Heart left ventricle (tissue), 16 donors: ENCODE measurements around the gene UVRAG. TPM values are rescaled to one million over a fixed set of nuclear protein-coding genes. Genes with fewer than 3 reads are reported as not detected.

ENCODE experiments used
- ATAC-seq, 4 donors: fragments of 200-7000 bp; cut with Tn5 transposase; one replicate each; pipeline ENCODE4 v1.9.1; 2020 to 2022; ENCODE audit warnings: moderate library complexity in 4 of 4, mild to moderate bottlenecking in 3 of 4, moderate number of reproducible peaks in 1 of 4
- DNase-seq, 5 donors: peaks; one replicate each; pipeline ENCODE4 v3.0.0-alpha.2; 2020
- H3K27ac ChIP-seq, 12 donors: fragments of 200-600 bp; sonication (generic) in 4 of 12; one replicate each; pipeline versions ENCODE4 v1.5.0 to v1.8.0; 2016 to 2022; ENCODE audit warnings: mild to moderate bottlenecking in 2 of 12
- H3K27me3 ChIP-seq, 9 donors: fragments of 200-600 bp; sonication (generic) in 2 of 9; one replicate each; pipeline versions ENCODE4 v1.5.1 to v1.8.0; 2016 to 2022; ENCODE audit warnings: mild to moderate bottlenecking in 3 of 9
- H3K36me3 ChIP-seq, 9 donors: fragments of 200-600 bp; sonication (generic) in 2 of 9; one replicate each; pipeline versions ENCODE4 v1.5.0 to v1.8.0; 2018 to 2022; ENCODE audit warnings: mild to moderate bottlenecking in 2 of 9
- H3K4me1 ChIP-seq, 12 donors: fragments of 200-600 bp; sonication (generic) in 4 of 12; one replicate each; pipeline versions ENCODE4 v1.5.0 to v1.8.0; 2016 to 2022; ENCODE audit warnings: mild to moderate bottlenecking in 3 of 12
- H3K4me3 ChIP-seq, 12 donors: fragments of 200-600 bp; sonication (generic) in 4 of 12; one replicate each; pipeline versions ENCODE4 v1.5.0 to v1.8.0; 2017 to 2022; ENCODE audit warnings: mild to moderate bottlenecking in 9 of 12, moderate library complexity in 4 of 12
- H3K9me3 ChIP-seq, 12 donors: fragments of 200-600 bp; sonication (generic) in 4 of 12; one replicate each; pipeline versions ENCODE4 v1.5.0 to v1.8.0; 2016 to 2022; ENCODE audit warnings: mild to moderate bottlenecking in 1 of 12
- CTCF ChIP-seq, 12 donors: fragments of 200-600 bp; sonication (generic) in 4 of 12; IDR thresholded peaks; one replicate each; pipeline versions ENCODE4 v1.5.0 to v1.8.0; 2018 to 2022; ENCODE audit warnings: antibody characterized with exemption in 12 of 12, mild to moderate bottlenecking in 5 of 12
- POLR2A ChIP-seq, 2 donors: fragments of 450-650 bp; IDR thresholded peaks; one replicate each; pipeline ENCODE4 v1.6.1; 2017; ENCODE audit warnings: antibody characterized with exemption in 2 of 2, mild to moderate bottlenecking in 2 of 2, moderate library complexity in 2 of 2
- WGBS, 4 donors: extraction: QIAGEN DNeasy Blood & Tissue Kit in 2 of 4; methylation state at CpG; one replicate each; pipeline versions ENCODE4 v1.1.5 to v1.1.7; 2013 to 2018; 5-methylcytosine and 5-hydroxymethylcytosine counted together
- intact Hi-C, 10 donors: fragments of 100-400 bp; cut with DNase I; formaldehyde crosslinking; loops; one replicate each; pipeline versions ENCODE4 v1.11.1 to v1.14.2; 2022
- polyA plus RNA-seq, 2 donors: library from polyadenylated mRNA; stranded (reverse); fragments of 200-250 nt; gene quantifications; one replicate each; pipeline ENCODE4 v1.2.3, GENCODE V29; 2013
- total RNA-seq, 9 donors: library from RNA; depleted of rRNA in 2 of 9; stranded (reverse); fragments of >200 nt in 2 of 9; fragmentation: NEBNext Ultra II Directional in 3 of 9; extraction: Animal tissue kit (Norgen Biotek cat#: 25700) in 3 of 9; gene quantifications; one replicate each; pipeline versions ENCODE4 v1.1.0 to v1.2.4, GENCODE V29; 2016 to 2023
- donor health status: ischemic (EF 13 %, LVEDD 7.1; RV severe dilation, severe dysfunction).
- donor health status: healthy with polysubstance abuse.
- donor health status: DM: no; HTN: yes; CAD: no.
- donor health status: DM: no; HTN: no; CAD: no.
- donor health status: ischemic (EF 25% LVEDD 6.9; RV normal size, moderate dysfunction).
- donor health status: ischemic (EF 25% LVEDD 5.7; RV mildly dilated, moderate dysfunction).
- donor health status: healthy.
- donor health status: DM: yes; HTN: yes; CAD: no.
- donor health status: ischemic (EF 35%, LVEDD 5.7; RV mildly dilated, moderate dysfunction).
- donor health status: nonischemic (EF 11% LVEDD 7.7; RV severe dilation, severe dysfunction).
- donor health status: DM: yes; HTN: yes; CAD: no.
- donor health status: PGD.
- donor health status: ischemic (EF 29% LVEDD 5.4; RV normal size, mild dysfunction).
- donor health status: nonischemic (EF 23%, LVEDD 6.1; RV moderate dilation, normal function).

Gene UVRAG
- total and polyA plus RNA-seq, 11 donors: 4.5 to 22.6 (median 15.0) TPM

DNA sequence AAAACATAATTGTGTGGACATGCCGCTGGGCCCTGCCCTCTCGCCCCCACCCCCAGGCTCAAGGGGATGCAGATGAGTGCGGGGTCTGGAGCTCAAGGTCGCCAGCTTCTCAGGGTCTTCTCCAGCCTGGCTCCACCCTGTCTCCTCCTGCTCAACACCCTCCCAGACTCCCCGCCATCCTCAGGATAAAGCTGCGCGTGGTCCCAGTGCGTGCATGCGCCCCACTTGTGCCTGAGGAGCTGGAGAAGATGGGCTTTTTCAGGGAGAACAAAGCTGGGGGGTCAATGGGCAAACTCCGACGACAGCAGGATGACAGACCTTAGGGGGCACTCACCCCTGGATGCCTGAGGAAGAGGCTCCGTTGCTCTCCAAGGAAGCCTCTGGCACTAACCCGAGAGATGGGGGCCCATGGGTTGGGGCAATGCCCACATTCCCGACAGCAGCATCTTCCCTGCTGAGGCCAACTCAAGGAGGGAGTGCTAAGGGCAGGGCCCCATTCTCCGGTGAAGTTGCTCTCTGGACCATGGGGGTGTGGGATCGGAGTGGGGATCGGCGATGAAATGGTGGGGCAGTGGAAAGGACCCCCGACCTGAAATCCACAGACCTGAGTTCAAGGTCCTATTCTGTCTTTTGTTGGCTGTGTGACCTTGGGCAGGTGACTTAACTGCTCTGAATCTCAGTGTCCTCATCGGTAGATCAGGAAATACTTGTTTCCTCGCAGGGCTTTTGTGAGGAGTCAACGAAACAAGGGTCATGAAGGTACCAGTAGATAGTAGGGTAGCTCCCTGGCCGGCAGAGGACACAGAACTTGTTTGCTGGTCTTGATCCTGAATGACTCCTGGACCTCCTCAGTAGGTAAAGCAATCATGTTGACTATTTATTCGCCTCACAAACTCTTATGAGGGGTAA, 343.6 kb downstream of the UVRAG start:
- no peak overlapping the region for H3K4me3 ChIP-seq
- H3K27me3 ChIP-seq: no peaks in the 10 kb centered on the region
- 83 to 93% (median 91%) methylated on average over 18 to 24 of the region's 24 CpGs for WGBS, 4 donors
- intact Hi-C loops: loop anchor here in 4 of 10 donors (10.0 kb wide), 2 partner anchors 344 to 354 kb away; partner anchors contain the start of gene UVRAG (in 1 of the 4)
- H3K9me3 ChIP-seq: no peaks in the 10 kb centered on the region
- TF ChIP-seq CTCF (IDR thresholded peaks at IDR 0.05) (no peak), POLR2A (IDR thresholded peaks at IDR 0.05) (no peak)
- H3K4me1 ChIP-seq: peaks cover 0 to 22% (median 14%) of the 10 kb centered on the region in 12 donors
- no peak overlapping the region for H3K27ac ChIP-seq
- DNase-seq (peak in 2 of 5 donors; percentile 9 to 18), ATAC-seq (no peak)
- H3K36me3 ChIP-seq: no peaks in the 10 kb centered on the region

DNA sequence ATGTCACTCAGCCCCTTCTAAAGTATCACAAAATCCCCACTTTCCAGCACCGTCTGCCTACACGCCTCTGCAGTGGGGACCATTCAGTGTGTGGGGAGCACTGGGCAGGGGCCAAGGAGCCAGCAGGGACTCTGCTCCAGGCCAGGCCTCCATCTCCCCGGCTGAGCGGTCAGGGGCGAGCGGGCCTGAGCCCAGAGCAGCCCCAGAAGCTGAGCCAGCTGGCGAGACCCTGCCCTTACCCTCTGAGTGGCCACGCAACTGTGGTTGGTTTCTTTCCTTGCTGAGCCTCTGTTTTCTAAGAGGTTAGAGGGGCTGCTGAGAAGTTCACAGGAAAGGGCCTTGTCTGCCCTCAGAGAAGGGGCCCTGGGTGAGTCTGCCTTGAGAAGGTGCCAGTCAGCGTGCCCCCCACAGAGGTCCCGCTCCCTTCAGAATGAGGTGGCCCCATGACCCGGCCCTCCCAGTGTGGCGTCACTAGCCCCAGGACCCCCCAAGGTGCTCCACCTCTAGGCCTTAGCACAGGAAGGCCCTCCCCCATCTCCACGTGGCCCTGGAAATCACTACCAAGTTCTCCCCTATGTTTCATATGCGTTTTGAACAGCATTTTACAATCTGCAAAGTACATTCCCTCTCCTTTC, 344.4 kb downstream of the UVRAG start:
- Histone ChIP-seq H3K9me3 (no peaks in the 10 kb centered on the region), H3K27ac (no peak overlapping the region), H3K27me3 (no peaks in the 10 kb centered on the region), H3K4me3 (no peak overlapping the region), H3K4me1 (peaks cover 0 to 22% (median 14%) of the 10 kb centered on the region in 12 donors), H3K36me3 (no peaks in the 10 kb centered on the region)
- intact Hi-C loops: loop anchor here in 4 of 10 donors (10.0 kb wide), 2 partner anchors 345 to 355 kb away; partner anchors contain the start of gene UVRAG (in 1 of the 4)
- 84 to 92% (median 87%) methylated on average over 10 to 14 of the region's 14 CpGs for WGBS, 4 donors
- TF ChIP-seq POLR2A (IDR thresholded peaks at IDR 0.05): no peak
- TF ChIP-seq CTCF (IDR thresholded peaks at IDR 0.05): no peak
- DNase-seq: peak in 2 of 5 donors; percentile 13 to 22
- ATAC-seq: no peak

- Histone ChIP-seq H3K36me3 (no peaks in the 10 kb centered on the region), H3K27ac (no peak overlapping the region), H3K9me3 (no peaks in the 10 kb centered on the region), H3K4me1 (peaks cover 0 to 22% (median 14%) of the 10 kb centered on the region in 12 donors), H3K27me3 (no peaks in the 10 kb centered on the region), H3K4me3 (no peak overlapping the region)
- DNase-seq (peak in 2 of 5 donors; percentile 9 to 14), ATAC-seq (no peak)
- 86 to 88% (median 87%) methylated on average over 13 to 14 of the region's 14 CpGs for WGBS, 4 donors
- intact Hi-C loops: loop anchor here in 4 of 10 donors (10.0 kb wide), 2 partner anchors 345 to 355 kb away; partner anchors contain the start of gene UVRAG (in 1 of the 4)
- no peak for TF ChIP-seq CTCF (IDR thresholded peaks at IDR 0.05)
- TF ChIP-seq POLR2A (IDR thresholded peaks at IDR 0.05): no peak
These were observed 345.1 kb downstream of the UVRAG start for GRCh38 chr11:76159983-76160661.
